HEK293 (cell line): ENCODE data around the gene DCAF10.

ENCODE experiments used
- PBX3 ChIP-seq: sonication (generic); formaldehyde crosslinking; IDR thresholded peaks from 2 replicates; pipeline ENCODE4 v1.8.1; 2022; ENCODE audit warnings: mild to moderate bottlenecking, moderate library complexity, missing genetic modification reagents
- ZNF629 ChIP-seq: fragments of 450-650 bp; formaldehyde crosslinking; IDR thresholded peaks from 2 replicates; pipeline ENCODE4 v1.5.1; 2017; ENCODE audit warnings: missing biosample characterization, missing genetic modification characterization

GRCh38 chr9:37787059-37787458 is 13.5 kb upstream of the DCAF10 start:
- TF ChIP-seq PBX3 (CRISPR knock-in tag) (no peak), ZNF629 (tag by site-specific recombination) (no peak)
